GM19372 (cell line): ENCODE results near the gene CAMTA1.

Experiments used
- ATAC-seq: cut with Tn5 transposase; IDR thresholded peaks from one replicate; pipeline ENCODE4 v1.9.1; 2021; ENCODE audit warnings: mild to moderate bottlenecking, low read depth, moderate library complexity; ENCODE audit not compliant: unreplicated experiment

CAMTA1 gene

GRCh38 chr1:7427605-7428300 lies 642.5 kb downstream of the CAMTA1 start:
- no peak for ATAC-seq

GRCh38 chr1:7429290-7429689 lies 644.0 kb downstream of the CAMTA1 start:
- no peak for ATAC-seq

- no peak for ATAC-seq
Measured at GRCh38 chr1:7430047-7430608, 644.9 kb downstream of the CAMTA1 start.

- ATAC-seq: no peak
Measured at GRCh38 chr1:7430691-7431090, 645.4 kb downstream of the CAMTA1 start.

- ATAC-seq: no peak
Measured at GRCh38 chr1:7432102-7432899, 647.0 kb downstream of the CAMTA1 start.

GRCh38 chr1:7432900-7433380 lies 647.7 kb downstream of the CAMTA1 start:
- no peak for ATAC-seq

GRCh38 chr1:7434566-7434965 lies 649.3 kb downstream of the CAMTA1 start:
- ATAC-seq: no peak

- no peak for ATAC-seq
Measured at GRCh38 chr1:7435276-7436055, 650.2 kb downstream of the CAMTA1 start.

- no peak for ATAC-seq
Measured at GRCh38 chr1:7436056-7437005, 651.1 kb downstream of the CAMTA1 start.

GRCh38 chr1:7437036-7437435 lies 651.8 kb downstream of the CAMTA1 start:
- no peak for ATAC-seq

GRCh38 chr1:7437608-7438395 lies 652.5 kb downstream of the CAMTA1 start:
- ATAC-seq: no peak

GRCh38 chr1:7438396-7438785 lies 653.1 kb downstream of the CAMTA1 start:
- no peak for ATAC-seq

- ATAC-seq: no peak
Measured at GRCh38 chr1:7438921-7439655, 653.8 kb downstream of the CAMTA1 start.

- ATAC-seq: no peak
Measured at GRCh38 chr1:7440154-7440553, 654.9 kb downstream of the CAMTA1 start.

- ATAC-seq: no peak
Measured at GRCh38 chr1:7441143-7441841, 656.0 kb downstream of the CAMTA1 start.

- ATAC-seq: no peak
Measured at GRCh38 chr1:7442036-7442435, 656.8 kb downstream of the CAMTA1 start.

- ATAC-seq: no peak
Measured at GRCh38 chr1:7442918-7443317, 657.7 kb downstream of the CAMTA1 start.

- no peak for ATAC-seq
Measured at GRCh38 chr1:7444363-7444762, 659.1 kb downstream of the CAMTA1 start.
